Endothelial cell of umbilical vein (primary cell): Measurements from ENCODE around the gene LRRFIP2. TPM values are rescaled to one million over a fixed set of nuclear protein-coding genes. Genes with fewer than 3 reads are reported as not detected.

ENCODE experiments used
- BruUV-seq: library from RNA; stranded (reverse); fragments of 400-500 nt; replicated peaks from 2 replicates; lab custom pipeline; 2021; lab: Mats Ljungman, UMichigan
- CTCF ChIA-PET: fragments of 300-600, 350-600 bp; sonication (Branson Sonifier 250); formaldehyde crosslinking; loops from one replicate; lab custom pipeline; 2021; ENCODE audit warnings: antibody characterized with exemption, inconsistent platforms; lab: Charles Lee
- POLR2A ChIA-PET: fragments of 300-600, 350-600 bp; sonication (Branson Sonifier 250); formaldehyde crosslinking; loops from one replicate; lab custom pipeline; 2021; ENCODE audit warnings: antibody characterized with exemption, inconsistent platforms; lab: Charles Lee
- DNase-seq: peaks from one replicate; pipeline ENCODE4 v3.0.0-alpha.2; 2011; ENCODE audit warnings: low read depth, low spot score
- FAIRE-seq: peaks from 2 replicates; lab custom pipeline; 2011; peaks lifted over from hg19 to GRCh38; lab: Jason Lieb, UNC
- H2AFZ ChIP-seq: 2 replicates; pipeline ENCODE4 v1.6.0; 2012; ENCODE audit warnings: low read depth, low read length, control low read depth, inconsistent platforms
- H3K27ac ChIP-seq: 2 replicates; pipeline ENCODE4 v1.5.1; 2011; ENCODE audit warnings: low read depth, mild to moderate bottlenecking, control low read depth, low read length, moderate library complexity; ENCODE audit not compliant: insufficient read depth
- H3K27me3 ChIP-seq, 2 experiments: 2 replicates each; pipeline versions ENCODE4 v1.6.0 to v1.6.1; 2011; ENCODE audit warnings: low read length in 2 of 2, mixed read lengths in 1 of 2; ENCODE audit not compliant: control insufficient read depth in 2 of 2, insufficient read depth in 2 of 2
- H3K36me3 ChIP-seq, 2 experiments: 2 replicates in 1 of 2; 3 replicates in 1 of 2; pipeline ENCODE4 v1.5.1; 2011; ENCODE audit warnings: low read length in 2 of 2, mild to moderate bottlenecking in 1 of 2, moderate library complexity in 1 of 2; ENCODE audit not compliant: control insufficient read depth in 2 of 2, insufficient read depth in 2 of 2; ENCODE audit errors: extremely low read depth in 1 of 2
- H3K4me1 ChIP-seq: 3 replicates; pipeline ENCODE4 v1.5.1; 2011; ENCODE audit warnings: mild to moderate bottlenecking, low read length; ENCODE audit not compliant: control insufficient read depth, insufficient read depth; ENCODE audit errors: extremely low read depth
- H3K4me2 ChIP-seq: 2 replicates; pipeline ENCODE4 v1.6.1; 2011; ENCODE audit warnings: low read length, control low read depth, mixed read lengths; ENCODE audit not compliant: insufficient read depth
- H3K4me3 ChIP-seq, 3 experiments: fragments of 200-600 bp in 1 of 3; sonication (generic), shearing (Covaris generic) in 1 of 3; replicated peaks in 1 of 3; 2 replicates each; pipeline ENCODE4 v1.5.1; 2011 to 2016; ENCODE audit warnings: control low read depth in 3 of 3, low read length in 3 of 3, mild to moderate bottlenecking in 2 of 3, inconsistent platforms in 1 of 3, low read depth in 1 of 3, moderate library complexity in 1 of 3; ENCODE audit not compliant: insufficient read depth in 1 of 3
- H3K79me2 ChIP-seq: 2 replicates; pipeline ENCODE4 v1.6.0; 2012; ENCODE audit warnings: low read length, inconsistent platforms; ENCODE audit not compliant: control insufficient read depth, insufficient read depth
- H3K9ac ChIP-seq: replicated peaks from 2 replicates; pipeline ENCODE3; 2011; ENCODE audit warnings: low read length, control low read depth; ENCODE audit not compliant: insufficient read depth; ENCODE audit errors: extremely low read depth
- H3K9me1 ChIP-seq: replicated peaks from 3 replicates; pipeline ENCODE4 v1.6.0; 2011; ENCODE audit warnings: mild to moderate bottlenecking, low read length; ENCODE audit not compliant: control insufficient read depth, insufficient read depth; ENCODE audit errors: extremely low read depth
- H3K9me3 ChIP-seq: replicated peaks from 2 replicates; pipeline ENCODE4 v1.5.1; 2012; ENCODE audit warnings: low read length, inconsistent platforms; ENCODE audit not compliant: control insufficient read depth, insufficient read depth
- H4K20me1 ChIP-seq: replicated peaks from 2 replicates; pipeline ENCODE3; 2011; ENCODE audit warnings: mild to moderate bottlenecking, low read length; ENCODE audit not compliant: control insufficient read depth, insufficient read depth; ENCODE audit errors: extremely low read depth
- EZH2 ChIP-seq: IDR thresholded peaks from 2 replicates; pipeline ENCODE4 v1.6.1; 2012; ENCODE audit warnings: borderline replicate concordance, low read depth, mild to moderate bottlenecking, moderate library complexity, low read length, inconsistent platforms; ENCODE audit not compliant: severe bottlenecking
- FOS ChIP-seq: IDR thresholded peaks from 2 replicates; pipeline ENCODE4 v1.6.1; 2011; ENCODE audit warnings: mild to moderate bottlenecking, low read length, moderate library complexity, borderline replicate concordance; ENCODE audit not compliant: insufficient read depth
- GATA2 ChIP-seq: IDR thresholded peaks from 2 replicates; pipeline ENCODE4 v1.7.0; 2011; ENCODE audit warnings: low read depth, mild to moderate bottlenecking, moderate library complexity, mixed read lengths, low read length; ENCODE audit not compliant: insufficient read length, insufficient read depth
- JUN ChIP-seq: IDR thresholded peaks from 2 replicates; pipeline ENCODE4 v1.6.1; 2011; ENCODE audit warnings: borderline replicate concordance, low read depth; ENCODE audit not compliant: insufficient read length, insufficient read depth
- MYC ChIP-seq: IDR thresholded peaks from one replicate; pipeline ENCODE4 v1.6.1; 2011; ENCODE audit warnings: mild to moderate bottlenecking, low read depth, low read length
- POLR2A ChIP-seq: IDR thresholded peaks from 2 replicates; pipeline ENCODE4 v1.6.1; 2012; ENCODE audit warnings: low read depth, mild to moderate bottlenecking, control low read depth, low read length
- POLR2AphosphoS5 ChIP-seq: IDR thresholded peaks from 2 replicates; pipeline ENCODE4 v1.6.1; 2012; ENCODE audit warnings: low read depth, mild to moderate bottlenecking, control low read depth, low read length, moderate library complexity; ENCODE audit not compliant: insufficient read depth
- dilution Hi-C: fragments of 300-500 bp; cut with MboI; formaldehyde crosslinking; loops from one replicate; pipeline ENCODE4 v1.15.0; 2019; ENCODE audit warnings: low sequenced_read_pairs; ENCODE audit not compliant: extremely low pct_ligation_motif_present
- intact Hi-C: fragments of 100-400 bp; cut with micrococcal nuclease; formaldehyde crosslinking; loops from one replicate; pipeline ENCODE4 v1.10.0; 2022
- polyA plus RNA-seq, 4 experiments: library from polyadenylated mRNA; depleted of rRNA in 3 of 4; stranded (reverse) in 3 of 4; unstranded in 1 of 4; fragments of >200 nt; gene quantifications; 2 replicates each; pipeline versions ENCODE4 v1.2.1 to v1.2.3, GENCODE V29; 2011 to 2012; ENCODE audit warnings: missing spikeins in 1 of 4
- total RNA-seq: library from RNA; stranded (reverse); gene quantifications from 2 replicates; pipeline ENCODE4 v1.2.3, GENCODE V29; 2021
- TF ChIP-seq, protein P1 (sequence below): IDR thresholded peaks from 2 replicates; pipeline ENCODE4 v1.6.1; 2011; ENCODE audit not compliant: insufficient read depth, insufficient read length
- TF ChIP-seq, protein P2 (sequence below), 2 donors: IDR thresholded peaks; 1 replicate in 1 of 2; 2 replicates in 1 of 2; pipeline ENCODE4 v1.5.1; 2011; ENCODE audit warnings: low read length in 2 of 2, mild to moderate bottlenecking in 2 of 2, moderate library complexity in 2 of 2, control low read depth in 1 of 2, inconsistent platforms in 1 of 2, low read depth in 1 of 2; ENCODE audit not compliant: insufficient read depth in 1 of 2; ENCODE audit errors: extremely low read depth in 1 of 2

The LRRFIP2 gene
- total and polyA plus RNA-seq, 2 donors (not counting 3 experiments of a cell fraction or from before 2014, with no cell fraction given): 20.8 to 78.9 TPM

DNA sequence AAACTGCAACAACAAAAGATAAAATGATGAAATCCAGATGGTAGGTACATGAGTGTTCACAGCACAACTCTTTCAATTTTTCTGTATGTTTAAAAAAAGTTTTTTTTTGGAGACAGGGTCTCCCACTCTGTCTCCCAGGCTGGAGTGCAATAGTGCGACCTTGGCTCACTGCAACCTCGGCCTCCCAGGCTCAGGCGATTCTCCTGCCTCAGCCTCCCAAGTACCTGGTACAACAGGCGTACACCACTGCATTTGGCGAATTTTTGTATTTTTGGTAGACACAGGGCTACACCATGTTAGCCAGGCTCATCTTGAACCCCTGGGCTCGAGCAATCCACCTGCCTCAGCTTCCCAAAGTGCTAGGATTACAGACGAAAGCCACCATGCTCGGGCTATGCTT lies 18.6 kb downstream of the LRRFIP2 start:
- no peaks in the 10 kb centered on the region for H3K9me3 ChIP-seq
- no peak overlapping the region for H3K4me2 ChIP-seq
- H2AFZ ChIP-seq: no peak overlapping the region
- FAIRE-seq: no peak
- no peaks in the 10 kb centered on the region for H4K20me1 ChIP-seq
- dilution Hi-C loops (no loop called here), intact Hi-C loops (no loop called here)
- H3K4me1 ChIP-seq: no peaks in the 10 kb centered on the region
- no TSS peak for BruUV-seq
- CTCF ChIA-PET: no interaction called here
- no peaks in the 10 kb centered on the region for H3K9me1 ChIP-seq
- no peak overlapping the region for H3K27ac ChIP-seq
- POLR2A ChIA-PET: no interaction called here
- H3K27me3 ChIP-seq: no peaks in the 10 kb centered on the region
- H3K4me3 ChIP-seq: no peak overlapping the region
- TF ChIP-seq, protein P1, sequence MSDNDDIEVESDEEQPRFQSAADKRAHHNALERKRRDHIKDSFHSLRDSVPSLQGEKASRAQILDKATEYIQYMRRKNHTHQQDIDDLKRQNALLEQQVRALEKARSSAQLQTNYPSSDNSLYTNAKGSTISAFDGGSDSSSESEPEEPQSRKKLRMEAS: no peak
- TF ChIP-seq FOS: no peak
- no peak for TF ChIP-seq JUN
- TF ChIP-seq EZH2: no peak
- TF ChIP-seq GATA2: no peak
- no peak for DNase-seq
- peaks cover 0 to 7% of the 10 kb centered on the region in 2 experiments for H3K36me3 ChIP-seq
- H3K79me2 ChIP-seq: peaks cover 62% of the 10 kb centered on the region
- no peak overlapping the region for H3K9ac ChIP-seq

DNA sequence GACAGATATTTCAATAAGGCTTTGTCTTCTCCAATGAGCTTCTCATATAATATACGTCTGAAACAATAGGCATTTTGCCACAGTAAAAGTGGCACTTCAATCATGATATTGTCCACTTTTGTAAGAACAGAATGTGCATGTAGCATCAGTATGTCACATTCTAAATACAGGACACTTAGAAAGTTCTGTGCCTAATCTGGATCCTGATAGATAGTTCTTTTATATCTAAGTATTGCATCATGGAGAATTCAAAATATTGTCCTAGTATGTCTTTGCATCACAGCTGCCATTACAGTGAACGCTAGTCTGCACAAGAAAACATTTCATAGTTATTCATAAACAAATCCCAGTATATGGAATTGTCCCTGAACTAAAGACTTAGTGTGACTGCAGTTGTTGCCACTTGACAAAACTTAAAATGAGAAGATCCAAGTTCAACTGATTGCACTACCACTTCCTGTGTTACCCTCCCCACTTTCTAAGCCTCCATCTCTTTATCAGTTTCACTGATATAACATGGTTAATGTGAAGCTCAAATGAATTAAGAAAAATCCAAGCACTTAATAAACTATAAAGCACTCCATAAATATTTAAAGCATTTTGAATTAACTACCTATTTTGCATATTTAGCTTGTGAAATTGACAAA lies 19.6 kb downstream of the LRRFIP2 start:
- Histone ChIP-seq H3K4me3 (no peak overlapping the region), H3K9me3 (no peaks in the 10 kb centered on the region), H3K4me1 (no peaks in the 10 kb centered on the region), H3K27ac (no peak overlapping the region), H4K20me1 (no peaks in the 10 kb centered on the region), H3K27me3 (no peaks in the 10 kb centered on the region), H3K9me1 (no peaks in the 10 kb centered on the region), H2AFZ (no peak overlapping the region), H3K36me3 (peaks cover 0 to 5% of the 10 kb centered on the region in 2 experiments), H3K79me2 (peaks cover 61% of the 10 kb centered on the region), H3K9ac (no peak overlapping the region), H3K4me2 (no peak overlapping the region)
- TF ChIP-seq GATA2 (no peak), JUN (no peak), POLR2AphosphoS5 (no peak), FOS (no peak), EZH2 (no peak), POLR2A (no peak), MYC (no peak)
- TF ChIP-seq, protein P1: no peak
- TF ChIP-seq, protein P2, sequence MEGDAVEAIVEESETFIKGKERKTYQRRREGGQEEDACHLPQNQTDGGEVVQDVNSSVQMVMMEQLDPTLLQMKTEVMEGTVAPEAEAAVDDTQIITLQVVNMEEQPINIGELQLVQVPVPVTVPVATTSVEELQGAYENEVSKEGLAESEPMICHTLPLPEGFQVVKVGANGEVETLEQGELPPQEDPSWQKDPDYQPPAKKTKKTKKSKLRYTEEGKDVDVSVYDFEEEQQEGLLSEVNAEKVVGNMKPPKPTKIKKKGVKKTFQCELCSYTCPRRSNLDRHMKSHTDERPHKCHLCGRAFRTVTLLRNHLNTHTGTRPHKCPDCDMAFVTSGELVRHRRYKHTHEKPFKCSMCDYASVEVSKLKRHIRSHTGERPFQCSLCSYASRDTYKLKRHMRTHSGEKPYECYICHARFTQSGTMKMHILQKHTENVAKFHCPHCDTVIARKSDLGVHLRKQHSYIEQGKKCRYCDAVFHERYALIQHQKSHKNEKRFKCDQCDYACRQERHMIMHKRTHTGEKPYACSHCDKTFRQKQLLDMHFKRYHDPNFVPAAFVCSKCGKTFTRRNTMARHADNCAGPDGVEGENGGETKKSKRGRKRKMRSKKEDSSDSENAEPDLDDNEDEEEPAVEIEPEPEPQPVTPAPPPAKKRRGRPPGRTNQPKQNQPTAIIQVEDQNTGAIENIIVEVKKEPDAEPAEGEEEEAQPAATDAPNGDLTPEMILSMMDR (IDR thresholded peaks at IDR 0.05; ENCODE audit: extremely low read depth in 1 of 2, insufficient read depth in 1 of 2, low read depth in 1 of 2, low read length in 2 of 2): no peak
- DNase-seq (no peak), FAIRE-seq (no peak)
- ChIA-PET CTCF (no interaction called here), POLR2A (no interaction called here)
- dilution Hi-C loops (no loop called here), intact Hi-C loops (no loop called here)
- no TSS peak for BruUV-seq
